Esophagus muscularis mucosa (tissue), 4 donors: ENCODE measurements around the gene BEX3. TPM values are rescaled to one million over a fixed set of nuclear protein-coding genes. Genes with fewer than 3 reads are reported as not detected.

Experiments used
- DNase-seq: peaks from one replicate; pipeline ENCODE4 v3.0.0-alpha.2; 2017; ENCODE audit errors: extremely low spot score
- H3K27ac ChIP-seq, 4 donors: fragments of 200-600 bp; sonication (generic); replicated peaks in 1 of 4; 1 replicate in 3 of 4; 2 replicates in 1 of 4; pipeline ENCODE4 v1.5.1; 2016 to 2019; ENCODE audit warnings: mild to moderate bottlenecking in 1 of 4
- H3K27me3 ChIP-seq, 4 donors: fragments of 200-600 bp; sonication (generic); one replicate each; pipeline versions ENCODE4 v1.5.1 to v1.6.0; 2016 to 2019
- H3K36me3 ChIP-seq, 4 donors: fragments of 200-600 bp; sonication (generic); one replicate each; pipeline ENCODE4 v1.5.1; 2016 to 2019
- H3K4me1 ChIP-seq, 4 donors: fragments of 200-600 bp; sonication (generic); one replicate each; pipeline ENCODE4 v1.5.1; 2016 to 2019
- H3K4me3 ChIP-seq, 4 donors: fragments of 200-600 bp; sonication (generic); 1 replicate in 2 of 4; 2 replicates in 2 of 4; pipeline ENCODE4 v1.5.1; 2016 to 2019; ENCODE audit warnings: mild to moderate bottlenecking in 4 of 4, moderate library complexity in 1 of 4
- H3K9me3 ChIP-seq, 4 donors: fragments of 200-600 bp; sonication (generic); 1 replicate in 3 of 4; 2 replicates in 1 of 4; pipeline ENCODE4 v1.5.1; 2016 to 2019
- CTCF ChIP-seq, 3 experiments: fragments of 200-600 bp in 2 of 3; fragments of 450-650 bp in 1 of 3; sonication (generic) in 2 of 3; IDR thresholded peaks; one replicate each; pipeline ENCODE4 v1.5.1; 2017 to 2019; ENCODE audit warnings: antibody characterized with exemption in 3 of 3, mild to moderate bottlenecking in 2 of 3, moderate library complexity in 1 of 3
- EP300 ChIP-seq: sonication (generic); formaldehyde crosslinking; IDR thresholded peaks from one replicate; pipeline ENCODE4 v1.6.1; 2017; ENCODE audit warnings: antibody characterized with exemption
- POLR2A ChIP-seq: fragments of 450-650 bp; IDR thresholded peaks from one replicate; pipeline ENCODE4 v1.6.1; 2017; ENCODE audit warnings: antibody characterized with exemption, moderate library complexity, mild to moderate bottlenecking, low read depth
- POLR2AphosphoS5 ChIP-seq, 2 donors: sonication (generic); formaldehyde crosslinking; IDR thresholded peaks; one replicate each; pipeline ENCODE4 v1.6.1; 2017; ENCODE audit warnings: antibody characterized with exemption in 2 of 2
- WGBS: methylation state at CpG from one replicate; pipeline ENCODE4 v1.1.5; 2018; 5-methylcytosine and 5-hydroxymethylcytosine counted together
- intact Hi-C: fragments of 100-400 bp; cut with DNase I; formaldehyde crosslinking; loops from one replicate; pipeline ENCODE4 v1.15.1; 2023
- total RNA-seq, 4 donors: library from RNA; depleted of rRNA; stranded (reverse); fragments of >200 nt; gene quantifications; one replicate each; pipeline versions ENCODE4 v1.1.0 to v1.2.1, GENCODE V29; 2016

The BEX3 gene
- total RNA-seq, 4 donors from 2014 or later, result 119 to 137 (median 130) TPM

GRCh38 chrX:103386332-103386731, 10.0 kb downstream of the BEX3 start:
- DNase-seq, result no peak
- Histone ChIP-seq H3K27me3 (no peaks in the 10 kb centered on the region), H3K4me3 (no peak overlapping the region), H3K4me1 (peaks cover 0 to 13% (median 4%) of the 10 kb centered on the region in 4 donors), H3K27ac (peak overlapping the region in 1 of 4 donors; percentile 55), H3K9me3 (no peaks in the 10 kb centered on the region), H3K36me3 (no peaks in the 10 kb centered on the region)
- intact Hi-C loops, result no loop called here
- TF ChIP-seq EP300 (no peak), POLR2AphosphoS5 (IDR thresholded peaks at IDR 0.05) (no peak), CTCF (IDR thresholded peaks at IDR 0.05) (no peak), POLR2A (no peak)
- 88% methylated on average over 2 of the region's 2 CpGs for WGBS

- Histone ChIP-seq H3K9me3 (no peaks in the 10 kb centered on the region), H3K27ac (no peak overlapping the region), H3K4me3 (no peak overlapping the region), H3K4me1 (no peaks in the 10 kb centered on the region), H3K36me3 (no peaks in the 10 kb centered on the region), H3K27me3 (no peaks in the 10 kb centered on the region)
- 59% methylated on average over 3 of the region's 3 CpGs for WGBS
- intact Hi-C loops, result no loop called here
- TF ChIP-seq POLR2A, result no peak
- TF ChIP-seq CTCF (IDR thresholded peaks at IDR 0.05), result no peak
- DNase-seq, result no peak
These were observed 17.1 kb downstream of the BEX3 start for GRCh38 chrX:103393487-103393886.

- intact Hi-C loops, result no loop called here
These were observed 19.8 kb downstream of the BEX3 start for GRCh38 chrX:103396186-103396585.

GRCh38 chrX:103396660-103397059, 20.3 kb downstream of the BEX3 start:
- Histone ChIP-seq H3K4me1 (no peaks in the 10 kb centered on the region), H3K27me3 (no peaks in the 10 kb centered on the region), H3K27ac (no peak overlapping the region), H3K36me3 (no peaks in the 10 kb centered on the region), H3K4me3 (no peak overlapping the region), H3K9me3 (no peaks in the 10 kb centered on the region)
- 56% methylated on average over 2 of the region's 2 CpGs for WGBS
- no peak for DNase-seq
- TF ChIP-seq POLR2A, result no peak
- no peak for TF ChIP-seq POLR2AphosphoS5 (IDR thresholded peaks at IDR 0.05)
- TF ChIP-seq CTCF (IDR thresholded peaks at IDR 0.05), result no peak
- TF ChIP-seq EP300, result no peak
- intact Hi-C loops, result no loop called here

More at GRCh38 chrX:103396186-103396585, 19.8 kb downstream of the BEX3 start:
- WGBS, result 61% methylated on average over 5 of the region's 5 CpGs
- DNase-seq, result no peak
- H3K36me3 ChIP-seq, result no peaks in the 10 kb centered on the region
- no peak for TF ChIP-seq EP300
- no peak for TF ChIP-seq CTCF (IDR thresholded peaks at IDR 0.05)
- TF ChIP-seq POLR2A, result no peak
- TF ChIP-seq POLR2AphosphoS5 (IDR thresholded peaks at IDR 0.05), result no peak
- H3K27me3 ChIP-seq, result no peaks in the 10 kb centered on the region
- no peaks in the 10 kb centered on the region for H3K9me3 ChIP-seq
- H3K4me1 ChIP-seq, result no peaks in the 10 kb centered on the region
- no peak overlapping the region for H3K4me3 ChIP-seq
- H3K27ac ChIP-seq, result no peak overlapping the region

- no peaks in the 10 kb centered on the region for H3K36me3 ChIP-seq
- H3K27ac ChIP-seq, result no peak overlapping the region
- H3K4me1 ChIP-seq, result no peaks in the 10 kb centered on the region
- DNase-seq, result no peak
- WGBS, result 68% methylated on average over 4 of the region's 4 CpGs
- no peaks in the 10 kb centered on the region for H3K27me3 ChIP-seq
- intact Hi-C loops, result no loop called here
- H3K9me3 ChIP-seq, result no peaks in the 10 kb centered on the region
- no peak for TF ChIP-seq EP300
- no peak for TF ChIP-seq CTCF (IDR thresholded peaks at IDR 0.05)
- TF ChIP-seq POLR2A, result no peak
- no peak for TF ChIP-seq POLR2AphosphoS5 (IDR thresholded peaks at IDR 0.05)
- no peak overlapping the region for H3K4me3 ChIP-seq
These were observed 21.4 kb downstream of the BEX3 start for GRCh38 chrX:103397707-103398106.
